OCI-LY3 (cell line): ENCODE data around the gene PPIH.
"Not testable (repeated sequence)": the region's sequence is repeated elsewhere in the genome, so short reads cannot be mapped to it uniquely, and the experiment has no call there.

Experiments
- H2AFZ ChIP-seq: fragments of 200-600, 300-600 bp; shearing (Covaris generic); 2 replicates; pipeline ENCODE4 v1.6.0; 2014; ENCODE audit warnings: antibody characterized with exemption, low read depth, low read length
- H3K27ac ChIP-seq: fragments of 200-600, 300-600 bp; sonication (generic); 2 replicates; pipeline ENCODE4 v1.5.1; 2014; ENCODE audit warnings: mild to moderate bottlenecking, low read length, moderate library complexity, mixed read lengths
- H3K27me3 ChIP-seq: fragments of 200-600, 300-600 bp; sonication (generic); 2 replicates; pipeline ENCODE4 v1.6.1; 2014; ENCODE audit warnings: low read depth, low read length, mixed read lengths
- H3K36me3 ChIP-seq: fragments of 200-600, 300-600 bp; sonication (generic); replicated peaks from 2 replicates; pipeline ENCODE3; 2014; ENCODE audit warnings: low read depth, low read length, mixed read lengths
- H3K4me1 ChIP-seq: fragments of 300-600, 200-600 bp; sonication (generic); 2 replicates; pipeline ENCODE4 v1.6.1; 2014; ENCODE audit warnings: low read length, mixed read lengths
- H3K4me2 ChIP-seq: fragments of 200-600, 300-600 bp; sonication (generic); 2 replicates; pipeline ENCODE4 v1.6.1; 2014; ENCODE audit warnings: low read length, mixed read lengths
- H3K4me3 ChIP-seq: fragments of 300-600, 200-600 bp; sonication (generic); 2 replicates; pipeline ENCODE4 v1.5.1; 2014; ENCODE audit warnings: antibody characterized with exemption, mild to moderate bottlenecking, low read length, moderate library complexity
- H3K79me2 ChIP-seq: fragments of 300-600, 200-600 bp; shearing (Covaris generic); 2 replicates; pipeline ENCODE4 v1.6.1; 2014; ENCODE audit warnings: mild to moderate bottlenecking, low read length, mixed read lengths
- H3K9ac ChIP-seq: fragments of 300-600, 200-600 bp; shearing (Covaris generic); 2 replicates; pipeline ENCODE4 v1.6.0; 2014; ENCODE audit warnings: mild to moderate bottlenecking, low read length, moderate library complexity
- H3K9me3 ChIP-seq: fragments of 200-600, 300-600 bp; shearing (Covaris generic); 2 replicates; pipeline ENCODE4 v1.6.1; 2014; ENCODE audit warnings: low read length, mixed read lengths; ENCODE audit not compliant: insufficient read depth
- H4K20me1 ChIP-seq: fragments of 200-600, 300-600 bp; sonication (generic); 2 replicates; pipeline ENCODE4 v1.6.1; 2016; ENCODE audit warnings: low read length, mixed read lengths; ENCODE audit not compliant: insufficient read depth
- EZH2phosphoT487 ChIP-seq: fragments of 200-600 bp; shearing (Covaris generic); IDR thresholded peaks from 2 replicates; pipeline ENCODE4 v1.6.1; 2018; ENCODE audit warnings: antibody characterized with exemption, mixed run types, low read depth
- TF ChIP-seq, protein P1 (sequence below): fragments of 200-600, 300-600 bp; sonication (generic); IDR thresholded peaks from 2 replicates; pipeline ENCODE4 v1.5.1; 2014; ENCODE audit warnings: antibody characterized with exemption, low read length, low read depth

PPIH gene

GRCh38 chr1:42657981-42658876 lies at the start of gene PPIH:
Gene PPIH (plus strand): TSS chr1:42658423. CDS start chr1:42658447, 24 bp downstream.
- Histone ChIP-seq H3K4me2 (peak within 1 kb of the TSS; percentile 89), H3K36me3 (peaks cover 14% of the 10 kb centered on the region), H3K4me3 (peak within 1 kb of the TSS; percentile 93), H3K27me3 (no peaks in the 10 kb centered on the region), H3K4me1 (peaks cover 12% of the 10 kb centered on the region), H4K20me1 (no peaks in the 10 kb centered on the region), H3K9ac (peak within 1 kb of the TSS; percentile 77), H3K9me3 (no peaks in the 10 kb centered on the region), H2AFZ (peak within 1 kb of the TSS; percentile 81), H3K79me2 (peaks cover 33% of the 10 kb centered on the region), H3K27ac (peak within 1 kb of the TSS; percentile 43)
- TF ChIP-seq, protein P1, sequence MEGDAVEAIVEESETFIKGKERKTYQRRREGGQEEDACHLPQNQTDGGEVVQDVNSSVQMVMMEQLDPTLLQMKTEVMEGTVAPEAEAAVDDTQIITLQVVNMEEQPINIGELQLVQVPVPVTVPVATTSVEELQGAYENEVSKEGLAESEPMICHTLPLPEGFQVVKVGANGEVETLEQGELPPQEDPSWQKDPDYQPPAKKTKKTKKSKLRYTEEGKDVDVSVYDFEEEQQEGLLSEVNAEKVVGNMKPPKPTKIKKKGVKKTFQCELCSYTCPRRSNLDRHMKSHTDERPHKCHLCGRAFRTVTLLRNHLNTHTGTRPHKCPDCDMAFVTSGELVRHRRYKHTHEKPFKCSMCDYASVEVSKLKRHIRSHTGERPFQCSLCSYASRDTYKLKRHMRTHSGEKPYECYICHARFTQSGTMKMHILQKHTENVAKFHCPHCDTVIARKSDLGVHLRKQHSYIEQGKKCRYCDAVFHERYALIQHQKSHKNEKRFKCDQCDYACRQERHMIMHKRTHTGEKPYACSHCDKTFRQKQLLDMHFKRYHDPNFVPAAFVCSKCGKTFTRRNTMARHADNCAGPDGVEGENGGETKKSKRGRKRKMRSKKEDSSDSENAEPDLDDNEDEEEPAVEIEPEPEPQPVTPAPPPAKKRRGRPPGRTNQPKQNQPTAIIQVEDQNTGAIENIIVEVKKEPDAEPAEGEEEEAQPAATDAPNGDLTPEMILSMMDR, result no peak
- no peak for TF ChIP-seq EZH2phosphoT487

DNA sequence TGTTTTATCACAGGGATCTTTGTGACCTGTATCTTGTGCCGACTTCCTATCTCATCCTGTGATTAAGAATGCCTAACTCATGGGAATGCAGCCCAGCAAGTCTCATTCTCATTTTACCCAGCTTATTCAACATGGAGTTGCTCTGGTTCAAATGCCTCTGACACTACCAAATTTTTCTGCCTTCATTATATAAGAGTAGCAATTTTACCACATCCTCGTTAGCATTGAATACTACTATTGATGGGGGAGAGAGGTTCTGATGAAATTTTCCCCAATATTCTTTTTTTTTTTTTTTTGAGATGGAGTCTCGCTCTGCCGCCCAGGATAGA lies 44.5 kb upstream of the PPIH start:
- Histone ChIP-seq H3K27me3 (no peaks in the 10 kb centered on the region), H3K4me1 (no peaks in the 10 kb centered on the region), H3K36me3 (no peaks in the 10 kb centered on the region), H3K4me3 (no peak overlapping the region), H4K20me1 (no peaks in the 10 kb centered on the region), H3K27ac (no peak overlapping the region), H3K9me3 (no peaks in the 10 kb centered on the region), H3K4me2 (no peak overlapping the region), H3K9ac (no peak overlapping the region), H2AFZ (no peak overlapping the region), H3K79me2 (no peaks in the 10 kb centered on the region)
- TF ChIP-seq, protein P1, result no peak
- no peak for TF ChIP-seq EZH2phosphoT487

GRCh38 chr1:42618866-42619265 lies 39.4 kb upstream of the PPIH start:
- TF ChIP-seq, protein P1, result no peak
- Histone ChIP-seq H3K4me3 (no peak overlapping the region), H3K9ac (no peak overlapping the region)

DNA sequence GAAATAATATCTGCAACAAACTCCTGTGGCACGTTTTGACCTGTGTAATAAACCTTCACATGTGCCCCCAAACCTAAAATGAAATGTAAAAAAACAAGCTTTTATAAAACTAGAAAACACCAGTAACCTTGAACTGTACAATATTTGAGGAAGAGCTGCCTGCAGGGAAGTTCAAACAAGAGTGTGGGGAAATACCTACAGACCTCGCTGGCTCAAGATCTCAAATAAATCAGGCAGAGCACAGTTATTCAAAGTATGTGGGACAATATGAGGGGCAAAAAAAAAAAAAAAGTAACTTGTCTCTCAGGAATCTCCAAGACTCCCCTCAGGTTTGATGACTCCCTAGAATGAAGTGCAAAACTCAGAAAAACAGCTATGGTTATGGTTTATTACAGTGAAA lies 37.9 kb upstream of the PPIH start:
- H4K20me1 ChIP-seq, result no peaks in the 10 kb centered on the region
- H3K27ac ChIP-seq, result no peak overlapping the region
- no peak overlapping the region for H3K4me2 ChIP-seq
- no peak overlapping the region for H3K9ac ChIP-seq
- H3K4me1 ChIP-seq, result no peaks in the 10 kb centered on the region
- no peak overlapping the region for H2AFZ ChIP-seq
- H3K79me2 ChIP-seq, result no peaks in the 10 kb centered on the region
- no peak overlapping the region for H3K4me3 ChIP-seq
- H3K27me3 ChIP-seq, result no peaks in the 10 kb centered on the region
- H3K36me3 ChIP-seq, result no peaks in the 10 kb centered on the region
- no peak for TF ChIP-seq EZH2phosphoT487
- TF ChIP-seq, protein P1, result no peak
- no peaks in the 10 kb centered on the region for H3K9me3 ChIP-seq

More at GRCh38 chr1:42618866-42619265, 39.4 kb upstream of the PPIH start:
- no peaks in the 10 kb centered on the region for H3K79me2 ChIP-seq
- no peaks in the 10 kb centered on the region for H3K4me1 ChIP-seq
- H2AFZ ChIP-seq, result no peak overlapping the region
- H3K36me3 ChIP-seq, result no peaks in the 10 kb centered on the region
- no peak overlapping the region for H3K27ac ChIP-seq
- no peaks in the 10 kb centered on the region for H3K9me3 ChIP-seq
- H3K27me3 ChIP-seq, result no peaks in the 10 kb centered on the region
- H4K20me1 ChIP-seq, result no peaks in the 10 kb centered on the region
- no peak overlapping the region for H3K4me2 ChIP-seq

DNA sequence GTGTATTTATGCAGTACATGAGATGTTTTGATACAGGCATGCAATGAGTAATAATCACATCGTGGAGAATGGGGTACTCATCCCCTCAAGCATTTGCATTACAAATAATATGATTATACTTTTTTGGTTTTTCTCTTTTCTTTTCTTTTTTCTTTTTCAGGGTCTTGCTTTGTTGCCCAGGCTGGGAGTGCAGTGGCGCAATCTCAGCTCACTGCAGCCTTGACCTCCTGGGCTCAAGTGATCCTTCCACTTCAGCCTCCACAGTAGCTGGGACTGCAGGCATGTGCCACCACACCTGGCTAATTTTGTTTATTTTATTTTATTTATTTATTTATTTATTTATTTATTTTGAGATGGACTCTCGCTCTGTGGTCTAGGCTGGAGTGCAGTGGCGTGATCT lies 37.0 kb upstream of the PPIH start:
- H3K9ac ChIP-seq, H3K4me2 ChIP-seq, H3K4me3 ChIP-seq, H2AFZ ChIP-seq, H3K36me3 ChIP-seq, H3K9me3 ChIP-seq, H4K20me1 ChIP-seq, H3K27ac ChIP-seq, H3K79me2 ChIP-seq, H3K27me3 ChIP-seq, H3K4me1 ChIP-seq: not testable (repeated sequence)

- not testable (repeated sequence) for H3K27ac ChIP-seq
Observed at GRCh38 chr1:42627205-42627604, 31.0 kb upstream of the PPIH start.

More at GRCh38 chr1:42627205-42627604, 31.0 kb upstream of the PPIH start:
- not testable (repeated sequence) for H3K4me1 ChIP-seq, H3K4me3 ChIP-seq, H2AFZ ChIP-seq, H3K4me2 ChIP-seq, H3K36me3 ChIP-seq, H3K9ac ChIP-seq, H4K20me1 ChIP-seq, H3K27me3 ChIP-seq, H3K79me2 ChIP-seq, H3K9me3 ChIP-seq
